Testis (tissue), 3 donors: ENCODE data around the gene GTSF1L. TPM values are rescaled to one million over a fixed set of nuclear protein-coding genes. Genes with fewer than 3 reads are reported as not detected.

Source experiments
- DNase-seq: peaks from one replicate; pipeline ENCODE4 v3.0.0-alpha.2; 2019
- H3K27ac ChIP-seq, 2 donors: fragments of 200-600 bp; sonication (generic); one replicate each; pipeline ENCODE4 v1.5.1; 2019
- H3K27me3 ChIP-seq: fragments of 200-600 bp; sonication (generic); one replicate; pipeline ENCODE4 v1.5.1; 2019
- H3K36me3 ChIP-seq: fragments of 200-600 bp; sonication (generic); one replicate; pipeline ENCODE4 v1.5.1; 2017; ENCODE audit warnings: low read depth; ENCODE audit errors: missing control alignments
- H3K4me1 ChIP-seq: fragments of 200-600 bp; sonication (generic); one replicate; pipeline ENCODE4 v1.5.1; 2019
- H3K4me3 ChIP-seq, 2 donors: fragments of 200-600 bp; sonication (generic); one replicate each; pipeline ENCODE4 v1.5.1; 2017 to 2019
- H3K9me3 ChIP-seq: fragments of 200-600 bp; sonication (generic); one replicate; pipeline ENCODE4 v1.5.1; 2017
- POLR2A ChIP-seq: fragments of 450-650 bp; IDR thresholded peaks from one replicate; pipeline ENCODE4 v1.6.1; 2017; ENCODE audit warnings: antibody characterized with exemption, mild to moderate bottlenecking, moderate library complexity
- WGBS, 2 donors: methylation state at CpG; one replicate each; pipeline ENCODE4 v1.1.5; 2018; 5-methylcytosine and 5-hydroxymethylcytosine counted together
- intact Hi-C: fragments of 100-400 bp; cut with DNase I; formaldehyde crosslinking; loops from one replicate; pipeline ENCODE4 v1.15.1; 2023; ENCODE audit warnings: low total_unique reads
- polyA plus RNA-seq: library from polyadenylated mRNA; stranded (reverse); fragments of 350-450 nt; fragmentation: Illumina TruSeq; extraction: RNeasy Lipid Tissue Mini Kit (QIAGEN cat#74804); gene quantifications from one replicate; pipeline ENCODE4 v1.2.3, GENCODE V29; 2014; ENCODE audit warnings: low read depth, low replicate concordance; ENCODE audit not compliant: insufficient read depth
- total RNA-seq, 2 donors: library from RNA; depleted of rRNA; stranded (reverse); fragments of >200 nt; gene quantifications; one replicate each; pipeline ENCODE4 v1.2.3, GENCODE V29; 2016
- TF ChIP-seq, protein P1 (sequence below), 3 experiments: fragments of 450-650 bp in 2 of 3; fragments of 200-600 bp in 1 of 3; sonication (generic) in 1 of 3; IDR thresholded peaks; one replicate each; pipeline ENCODE4 v1.5.1; 2016 to 2019; ENCODE audit warnings: antibody characterized with exemption in 3 of 3, mild to moderate bottlenecking in 2 of 3, moderate library complexity in 1 of 3

The GTSF1L gene
- total and polyA plus RNA-seq, 3 donors from 2014 or later = 79.2 to 244 (median 202) TPM

DNA sequence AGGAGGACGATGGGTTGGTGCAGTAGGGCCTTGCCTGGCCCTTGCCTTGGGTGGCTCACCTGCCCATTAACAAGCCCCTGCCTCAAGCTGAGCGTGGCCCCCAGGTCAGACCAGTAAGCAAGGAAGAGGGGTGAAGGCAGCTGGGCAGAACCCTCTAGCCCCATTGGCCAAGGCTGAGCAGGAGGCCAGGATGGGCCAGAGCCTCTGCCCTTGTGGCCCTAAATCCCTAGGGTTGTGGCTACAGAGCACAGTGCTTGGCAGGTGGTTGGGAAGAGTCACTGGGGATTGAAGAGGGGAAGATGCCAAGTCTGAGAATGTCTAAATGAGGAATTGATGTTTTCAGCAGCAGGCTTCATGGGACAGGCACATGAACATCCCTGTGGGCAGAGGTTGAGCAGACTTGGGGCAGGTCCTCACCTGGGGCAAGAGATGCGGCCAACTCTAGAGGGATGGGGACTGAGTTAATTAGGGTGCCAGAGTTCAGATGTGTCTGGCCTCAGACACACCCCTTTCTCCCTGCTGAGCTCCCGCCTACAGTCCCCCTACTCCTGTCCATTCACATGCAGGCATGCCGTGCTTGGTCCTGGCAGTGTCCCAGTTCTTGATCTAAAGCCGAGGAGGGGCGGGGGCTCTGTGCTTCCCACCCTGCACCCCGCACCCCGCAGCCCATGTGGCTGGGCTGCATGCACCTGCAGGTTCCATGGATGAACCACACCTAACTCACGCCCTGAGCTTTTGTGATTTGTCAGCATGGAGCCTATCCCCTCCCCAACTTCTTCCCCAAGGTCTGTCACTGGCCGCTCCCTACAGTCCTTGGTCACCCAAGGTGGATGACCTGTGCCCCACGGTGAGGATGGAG is 9.8 kb downstream of the GTSF1L start:
- no peaks in the 10 kb centered on the region for H3K36me3 ChIP-seq
- H3K9me3 ChIP-seq = no peaks in the 10 kb centered on the region
- H3K4me3 ChIP-seq = no peak overlapping the region
- no peak overlapping the region for H3K27ac ChIP-seq
- intact Hi-C loops = no loop called here
- TF ChIP-seq, protein P1, sequence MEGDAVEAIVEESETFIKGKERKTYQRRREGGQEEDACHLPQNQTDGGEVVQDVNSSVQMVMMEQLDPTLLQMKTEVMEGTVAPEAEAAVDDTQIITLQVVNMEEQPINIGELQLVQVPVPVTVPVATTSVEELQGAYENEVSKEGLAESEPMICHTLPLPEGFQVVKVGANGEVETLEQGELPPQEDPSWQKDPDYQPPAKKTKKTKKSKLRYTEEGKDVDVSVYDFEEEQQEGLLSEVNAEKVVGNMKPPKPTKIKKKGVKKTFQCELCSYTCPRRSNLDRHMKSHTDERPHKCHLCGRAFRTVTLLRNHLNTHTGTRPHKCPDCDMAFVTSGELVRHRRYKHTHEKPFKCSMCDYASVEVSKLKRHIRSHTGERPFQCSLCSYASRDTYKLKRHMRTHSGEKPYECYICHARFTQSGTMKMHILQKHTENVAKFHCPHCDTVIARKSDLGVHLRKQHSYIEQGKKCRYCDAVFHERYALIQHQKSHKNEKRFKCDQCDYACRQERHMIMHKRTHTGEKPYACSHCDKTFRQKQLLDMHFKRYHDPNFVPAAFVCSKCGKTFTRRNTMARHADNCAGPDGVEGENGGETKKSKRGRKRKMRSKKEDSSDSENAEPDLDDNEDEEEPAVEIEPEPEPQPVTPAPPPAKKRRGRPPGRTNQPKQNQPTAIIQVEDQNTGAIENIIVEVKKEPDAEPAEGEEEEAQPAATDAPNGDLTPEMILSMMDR (IDR thresholded peaks at IDR 0.05) = no peak
- no peak for TF ChIP-seq POLR2A
- DNase-seq = no peak
- H3K27me3 ChIP-seq = no peaks in the 10 kb centered on the region
- no peaks in the 10 kb centered on the region for H3K4me1 ChIP-seq
- 86 to 89% methylated on average over 10 to 12 of the region's 12 CpGs for WGBS, 2 donors

DNA sequence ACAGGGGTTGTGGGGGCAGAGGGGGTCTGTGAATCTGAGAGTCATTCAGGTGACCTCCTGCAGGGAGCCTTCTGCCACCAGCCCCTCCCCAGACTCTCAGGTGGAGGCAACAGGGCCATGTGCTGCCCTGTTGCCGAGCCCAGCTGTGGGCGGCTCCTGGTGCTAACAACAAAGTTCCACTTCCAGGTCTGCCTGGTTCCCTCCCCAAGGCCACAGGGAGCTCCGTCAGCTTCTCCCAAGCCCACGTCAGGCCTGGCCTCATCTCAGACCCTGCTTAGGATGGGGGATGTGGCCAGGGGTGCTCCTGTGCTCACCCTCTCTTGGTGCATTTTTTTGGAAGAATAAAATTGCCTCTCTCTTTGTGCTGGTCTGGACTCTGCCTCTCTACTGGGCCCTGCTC is 10.7 kb downstream of the GTSF1L start:
- Histone ChIP-seq H3K27me3 (no peaks in the 10 kb centered on the region), H3K27ac (no peak overlapping the region), H3K9me3 (no peaks in the 10 kb centered on the region), H3K4me1 (no peaks in the 10 kb centered on the region), H3K36me3 (no peaks in the 10 kb centered on the region), H3K4me3 (no peak overlapping the region)
- DNase-seq = no peak
- WGBS, 2 donors = 63 to 70% methylated on average over 3 to 4 of the region's 4 CpGs
- TF ChIP-seq POLR2A = no peak
- TF ChIP-seq, protein P1 (IDR thresholded peaks at IDR 0.05) = no peak
- intact Hi-C loops = no loop called here

DNA sequence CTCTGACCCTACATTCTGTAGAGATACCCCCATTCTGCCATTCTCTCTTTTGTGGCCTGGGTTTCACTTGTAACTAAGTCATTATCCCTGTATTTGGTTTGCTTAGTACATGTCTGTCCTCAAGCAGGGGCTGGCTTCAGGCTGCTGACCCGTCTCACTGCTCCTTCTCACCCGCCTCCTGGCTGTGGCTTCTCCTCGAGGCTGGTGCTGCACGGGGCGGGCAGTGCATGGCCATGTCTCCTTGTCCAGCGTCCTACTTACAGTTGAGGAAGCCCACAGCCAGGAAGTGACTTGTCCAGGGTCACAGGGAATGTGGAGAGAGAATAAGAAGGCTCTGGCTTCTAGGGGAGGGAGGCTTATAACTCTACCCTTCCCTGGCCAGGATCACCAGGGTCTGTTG is 11.3 kb downstream of the GTSF1L start:
- Histone ChIP-seq H3K9me3 (no peaks in the 10 kb centered on the region), H3K36me3 (no peaks in the 10 kb centered on the region), H3K27me3 (no peaks in the 10 kb centered on the region), H3K27ac (no peak overlapping the region), H3K4me1 (no peaks in the 10 kb centered on the region), H3K4me3 (no peak overlapping the region)
- no peak for DNase-seq
- TF ChIP-seq, protein P1 (IDR thresholded peaks at IDR 0.05) = no peak
- no peak for TF ChIP-seq POLR2A
- WGBS, 2 donors = 92 to 95% methylated on average over 6 of the region's 6 CpGs
- intact Hi-C loops = no loop called here

DNA sequence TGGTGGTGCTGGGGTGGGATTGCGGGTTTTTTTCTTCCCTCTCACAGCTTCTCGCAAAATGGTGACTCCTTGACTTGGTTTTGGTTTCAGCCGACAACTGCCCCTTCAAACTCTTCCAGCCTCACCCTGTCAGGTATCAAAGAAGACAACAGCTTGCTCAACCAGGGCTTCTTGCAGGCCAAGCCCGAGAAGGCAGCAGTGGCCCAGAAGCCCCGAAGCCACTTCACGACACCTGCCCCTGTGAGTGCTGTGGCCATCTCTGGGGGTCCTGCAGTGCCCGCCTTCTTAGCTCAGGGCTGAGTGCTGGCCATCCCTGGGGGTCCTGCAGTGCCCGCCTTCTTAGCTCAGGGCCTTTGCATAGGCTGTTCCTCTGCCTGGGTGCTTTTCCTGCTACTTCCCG is 11.8 kb downstream of the GTSF1L start:
- Histone ChIP-seq H3K27me3 (no peaks in the 10 kb centered on the region), H3K4me3 (no peak overlapping the region), H3K4me1 (no peaks in the 10 kb centered on the region), H3K9me3 (no peaks in the 10 kb centered on the region), H3K36me3 (no peaks in the 10 kb centered on the region), H3K27ac (no peak overlapping the region)
- WGBS, 2 donors = 97% methylated on average over 9 of the region's 9 CpGs
- TF ChIP-seq, protein P1 (IDR thresholded peaks at IDR 0.05) = no peak
- no peak for TF ChIP-seq POLR2A
- intact Hi-C loops = no loop called here
- DNase-seq = no peak
